Esophagus squamous epithelium (tissue), 5 donors: ENCODE results near the gene CCDC39. TPM values are rescaled to one million over a fixed set of nuclear protein-coding genes. Genes with fewer than 3 reads are reported as not detected.

Source experiments
- DNase-seq: peaks from one replicate; lab custom pipeline; 2025; lab: John Stamatoyannopoulos, UW
- H3K27ac ChIP-seq, 4 donors: fragments of 200-600 bp; sonication (generic); one replicate each; pipeline ENCODE4 v1.5.1; 2016 to 2019; ENCODE audit warnings: mild to moderate bottlenecking in 1 of 4
- H3K27me3 ChIP-seq, 4 donors: fragments of 200-600 bp; sonication (generic); 1 replicate in 3 of 4; 2 replicates in 1 of 4; pipeline versions ENCODE4 v1.5.1 to v1.6.0; 2017 to 2021; ENCODE audit warnings: antibody characterized with exemption in 1 of 4
- H3K36me3 ChIP-seq, 3 donors: fragments of 200-600 bp; sonication (generic); one replicate each; pipeline ENCODE4 v1.5.1; 2016 to 2019
- H3K4me1 ChIP-seq, 3 donors: fragments of 200-600 bp; sonication (generic); one replicate each; pipeline ENCODE4 v1.5.1; 2017 to 2019
- H3K4me3 ChIP-seq, 4 donors: fragments of 200-600 bp; sonication (generic); 1 replicate in 3 of 4; 2 replicates in 1 of 4; pipeline ENCODE4 v1.5.1; 2016 to 2019; ENCODE audit warnings: mild to moderate bottlenecking in 2 of 4, moderate library complexity in 1 of 4
- H3K9me3 ChIP-seq, 3 donors: fragments of 200-600 bp; sonication (generic); one replicate each; pipeline ENCODE4 v1.5.1; 2016 to 2019
- POLR2A ChIP-seq, 4 donors: fragments of 450-650 bp; IDR thresholded peaks; one replicate each; pipeline ENCODE4 v1.6.1; 2017; ENCODE audit warnings: antibody characterized with exemption in 4 of 4, mild to moderate bottlenecking in 4 of 4, moderate library complexity in 3 of 4
- WGBS, 2 donors: methylation state at CpG; one replicate each; pipeline ENCODE4 v1.1.5; 2018; 5-methylcytosine and 5-hydroxymethylcytosine counted together
- intact Hi-C: fragments of 100-400 bp; cut with DNase I; formaldehyde crosslinking; loops from one replicate; pipeline ENCODE4 v1.15.0; 2022
- total RNA-seq, 4 donors: library from RNA; depleted of rRNA; stranded (reverse); fragments of >200 nt; gene quantifications; one replicate each; pipeline ENCODE4 v1.1.0, GENCODE V29; 2016
- TF ChIP-seq, protein P1 (sequence below), 6 experiments: fragments of 450-650 bp in 4 of 6; fragments of 200-600 bp in 2 of 6; sonication (generic) in 2 of 6; IDR thresholded peaks; one replicate each; pipeline ENCODE4 v1.5.1; 2016 to 2019; ENCODE audit warnings: antibody characterized with exemption in 6 of 6, mild to moderate bottlenecking in 4 of 6, moderate library complexity in 4 of 6
- donor health status: DM: yes; HTN: yes; CAD: no.

CCDC39 gene
- total RNA-seq, 4 donors from 2014 or later: not detected

DNA sequence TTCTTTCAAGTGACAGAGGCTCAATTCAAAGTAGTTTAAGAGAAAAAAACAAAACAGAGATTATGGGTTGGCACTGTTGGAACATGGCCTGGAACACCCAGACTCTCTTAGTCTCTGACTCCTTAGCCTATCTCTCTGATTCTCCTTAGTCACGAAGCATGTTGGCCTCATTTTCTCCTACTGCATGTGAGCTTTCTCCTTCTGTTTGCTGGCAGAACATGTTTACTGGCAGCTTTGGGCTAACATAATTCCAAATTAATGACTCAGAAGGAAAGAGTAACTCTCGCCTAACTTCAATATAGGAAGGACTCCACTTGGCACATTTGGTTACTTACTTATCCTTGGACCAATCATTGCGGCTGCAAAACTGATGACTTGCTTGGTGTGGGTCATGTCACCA lies 21.7 kb upstream of the CCDC39 start:
- no peak for DNase-seq

DNA sequence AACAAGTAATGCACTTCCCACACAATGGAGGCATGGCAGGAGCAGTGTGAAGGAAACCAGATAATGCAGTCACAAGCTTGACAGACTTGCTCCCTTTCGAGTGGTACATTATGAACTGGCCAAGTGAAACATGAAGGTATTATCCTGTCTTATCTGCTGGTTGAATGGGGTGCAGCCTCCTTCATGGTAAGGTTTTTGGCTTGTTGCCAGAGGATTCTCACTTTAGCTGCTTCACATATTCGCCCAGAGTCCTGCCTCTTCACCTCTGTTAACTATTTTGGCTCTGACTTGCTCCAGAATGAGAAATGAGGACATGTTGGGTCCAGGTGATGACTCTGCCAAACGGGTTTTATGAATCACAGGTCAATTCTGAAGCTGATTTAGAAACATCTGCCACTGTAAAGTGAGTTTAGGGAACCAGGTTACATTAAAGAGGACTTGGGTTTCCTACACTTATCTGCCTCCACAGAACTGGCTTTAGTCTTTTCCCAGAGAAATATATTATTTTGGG lies 19.5 kb upstream of the CCDC39 start:
- H3K4me3 ChIP-seq: no peak overlapping the region
- no peak for DNase-seq
- H3K27ac ChIP-seq: no peak overlapping the region
- H3K27me3 ChIP-seq: peaks cover 0 to 16% (median 0%) of the 10 kb centered on the region in 4 donors
- TF ChIP-seq POLR2A (IDR thresholded peaks at IDR 0.05): no peak
- TF ChIP-seq, protein P1, sequence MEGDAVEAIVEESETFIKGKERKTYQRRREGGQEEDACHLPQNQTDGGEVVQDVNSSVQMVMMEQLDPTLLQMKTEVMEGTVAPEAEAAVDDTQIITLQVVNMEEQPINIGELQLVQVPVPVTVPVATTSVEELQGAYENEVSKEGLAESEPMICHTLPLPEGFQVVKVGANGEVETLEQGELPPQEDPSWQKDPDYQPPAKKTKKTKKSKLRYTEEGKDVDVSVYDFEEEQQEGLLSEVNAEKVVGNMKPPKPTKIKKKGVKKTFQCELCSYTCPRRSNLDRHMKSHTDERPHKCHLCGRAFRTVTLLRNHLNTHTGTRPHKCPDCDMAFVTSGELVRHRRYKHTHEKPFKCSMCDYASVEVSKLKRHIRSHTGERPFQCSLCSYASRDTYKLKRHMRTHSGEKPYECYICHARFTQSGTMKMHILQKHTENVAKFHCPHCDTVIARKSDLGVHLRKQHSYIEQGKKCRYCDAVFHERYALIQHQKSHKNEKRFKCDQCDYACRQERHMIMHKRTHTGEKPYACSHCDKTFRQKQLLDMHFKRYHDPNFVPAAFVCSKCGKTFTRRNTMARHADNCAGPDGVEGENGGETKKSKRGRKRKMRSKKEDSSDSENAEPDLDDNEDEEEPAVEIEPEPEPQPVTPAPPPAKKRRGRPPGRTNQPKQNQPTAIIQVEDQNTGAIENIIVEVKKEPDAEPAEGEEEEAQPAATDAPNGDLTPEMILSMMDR (IDR thresholded peaks at IDR 0.05): no peak
- no peaks in the 10 kb centered on the region for H3K4me1 ChIP-seq
- no peaks in the 10 kb centered on the region for H3K9me3 ChIP-seq
- intact Hi-C loops: no loop called here
- 20 to 49% methylated on average over 2 to 3 of the region's 3 CpGs for WGBS, 2 donors
- no peaks in the 10 kb centered on the region for H3K36me3 ChIP-seq

More for the DNA sequence above, 21.7 kb upstream of the CCDC39 start:
- Histone ChIP-seq H3K9me3 (no peaks in the 10 kb centered on the region), H3K27me3 (peaks cover 0 to 12% (median 0%) of the 10 kb centered on the region in 4 donors), H3K27ac (no peak overlapping the region), H3K4me3 (no peak overlapping the region), H3K36me3 (no peaks in the 10 kb centered on the region), H3K4me1 (no peaks in the 10 kb centered on the region)
- TF ChIP-seq POLR2A (IDR thresholded peaks at IDR 0.05): no peak
- TF ChIP-seq, protein P1 (IDR thresholded peaks at IDR 0.05): no peak
- 51 to 69% methylated on average over 3 of the region's 3 CpGs for WGBS, 2 donors
- intact Hi-C loops: no loop called here

DNA sequence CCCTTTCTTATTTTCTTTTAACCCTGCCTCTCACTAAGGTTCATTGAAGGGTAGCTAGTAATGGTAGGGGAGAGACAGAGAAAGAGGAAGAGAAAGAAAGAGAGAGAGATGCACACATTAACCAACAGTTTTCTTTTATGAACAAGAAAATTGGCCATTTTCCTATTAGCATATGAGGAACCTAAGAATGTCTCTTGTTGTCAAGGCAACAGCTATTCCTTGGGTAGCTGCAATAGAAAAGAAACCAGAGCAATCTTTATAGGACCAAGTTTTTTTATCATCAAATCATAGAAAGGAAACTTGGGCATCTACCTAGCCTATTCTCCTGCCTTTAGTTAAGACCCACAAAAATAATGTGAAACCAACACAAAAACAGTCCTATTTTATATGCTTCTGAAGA lies 15.0 kb upstream of the CCDC39 start:
- Histone ChIP-seq H3K9me3 (no peaks in the 10 kb centered on the region), H3K27me3 (peaks cover 0 to 16% (median 0%) of the 10 kb centered on the region in 4 donors), H3K4me3 (no peak overlapping the region), H3K36me3 (no peaks in the 10 kb centered on the region), H3K27ac (no peak overlapping the region), H3K4me1 (no peaks in the 10 kb centered on the region)
- no peak for DNase-seq
- TF ChIP-seq POLR2A (IDR thresholded peaks at IDR 0.05): no peak
- TF ChIP-seq, protein P1 (IDR thresholded peaks at IDR 0.05): no peak
- intact Hi-C loops: no loop called here

- Histone ChIP-seq H3K27ac (no peak overlapping the region), H3K4me1 (no peaks in the 10 kb centered on the region), H3K9me3 (no peaks in the 10 kb centered on the region), H3K27me3 (peaks cover 0 to 10% (median 0%) of the 10 kb centered on the region in 4 donors), H3K4me3 (no peak overlapping the region), H3K36me3 (no peaks in the 10 kb centered on the region)
- DNase-seq: no peak
- WGBS, 2 donors: 42 to 50% methylated on average over 1 of the region's 1 CpG
- TF ChIP-seq, protein P1 (IDR thresholded peaks at IDR 0.05): no peak
- no peak for TF ChIP-seq POLR2A (IDR thresholded peaks at IDR 0.05)
- intact Hi-C loops: no loop called here
Measured at GRCh38 chr3:180693656-180694055, 14.4 kb upstream of the CCDC39 start.

DNA sequence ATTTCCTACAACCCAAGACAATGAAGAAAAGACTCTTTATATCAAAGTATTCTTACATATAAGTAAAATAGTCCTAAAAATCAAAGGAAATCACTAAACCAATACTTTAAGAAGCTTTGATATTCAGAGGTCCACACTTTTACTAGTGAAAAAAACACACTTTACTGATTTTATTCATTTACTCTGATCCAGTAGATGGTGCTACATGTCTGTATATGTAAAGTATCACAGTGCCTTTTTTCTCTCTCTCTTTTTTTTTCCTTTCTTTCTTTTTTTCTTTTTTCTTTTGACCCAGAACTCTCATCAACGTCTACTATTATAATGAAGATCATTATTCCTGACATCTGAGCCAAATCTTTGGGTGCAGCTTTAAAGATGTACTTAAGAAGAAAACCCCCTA lies 10.8 kb upstream of the CCDC39 start:
- WGBS, 2 donors: 4 to 5% methylated on average over 1 of the region's 1 CpG
- TF ChIP-seq POLR2A (IDR thresholded peaks at IDR 0.05): no peak
- TF ChIP-seq, protein P1 (IDR thresholded peaks at IDR 0.05): no peak
- Histone ChIP-seq H3K27ac (no peak overlapping the region), H3K27me3 (peaks cover 0 to 2% (median 0%) of the 10 kb centered on the region in 4 donors), H3K4me3 (no peak overlapping the region), H3K9me3 (no peaks in the 10 kb centered on the region), H3K36me3 (no peaks in the 10 kb centered on the region), H3K4me1 (no peaks in the 10 kb centered on the region)
- intact Hi-C loops: no loop called here
- DNase-seq: no peak
